ENCODE data around the gene RUNX3. TPM values are rescaled to one million over a fixed set of nuclear protein-coding genes. Genes with fewer than 3 reads are reported as not detected.

RUNX3 gene
- total and polyA plus RNA-seq, 2 donors (not counting 3 experiments of a cell fraction or from before 2014, with no cell fraction given), result not detected

DNA sequence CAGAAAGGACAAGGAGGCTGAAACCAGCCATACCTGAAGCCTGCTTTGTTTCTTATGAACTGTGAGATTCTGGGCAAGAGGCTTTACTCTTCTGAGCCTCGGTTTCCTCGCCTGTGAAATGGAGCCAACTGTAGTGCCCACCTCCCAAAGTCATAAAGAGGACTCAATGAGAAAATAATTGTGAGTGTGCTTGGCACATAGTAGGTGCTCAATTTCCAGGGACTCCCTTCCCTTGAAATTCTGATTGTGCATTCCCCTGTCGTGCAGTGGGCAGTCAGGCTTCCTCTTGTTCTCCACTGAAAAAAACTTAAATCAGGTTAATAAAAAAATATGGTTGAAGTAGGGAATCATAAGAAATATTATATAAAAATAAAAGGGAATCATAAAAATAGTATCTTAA is 37.5 kb upstream of the RUNX3 start:
- BruUV-seq (replicated peaks), result no TSS peak
- dilution Hi-C loops (cut with MboI; ENCODE audit: extremely low pct_ligation_motif_present, low sequenced_read_pairs) (no loop called here), intact Hi-C loops (cut with micrococcal nuclease) (no loop called here)
- no peak for FAIRE-seq
- no peak for DNase-seq (ENCODE audit: low read depth, low spot score)
- Histone ChIP-seq H3K27me3 (ENCODE audit: control insufficient read depth in 2 of 2, insufficient read depth in 2 of 2, low read length in 2 of 2) (peaks cover 2 to 4% of the 10 kb centered on the region in 2 experiments), H3K36me3 (ENCODE audit: control insufficient read depth in 2 of 2, extremely low read depth in 1 of 2, insufficient read depth in 2 of 2, low read length in 2 of 2) (no peaks in the 10 kb centered on the region), H3K9me1 (replicated peaks; ENCODE audit: control insufficient read depth, extremely low read depth, insufficient read depth, low read length) (no peaks in the 10 kb centered on the region), H3K4me3 (replicated peaks in 1 of 3; ENCODE audit: insufficient read depth in 1 of 3, low read depth in 1 of 3, low read length in 3 of 3) (no peak overlapping the region), H3K9me3 (replicated peaks; ENCODE audit: control insufficient read depth, insufficient read depth, low read length) (no peaks in the 10 kb centered on the region), H3K4me1 (ENCODE audit: control insufficient read depth, extremely low read depth, insufficient read depth, low read length) (no peaks in the 10 kb centered on the region), H3K79me2 (ENCODE audit: control insufficient read depth, insufficient read depth, low read length) (no peaks in the 10 kb centered on the region), H3K27ac (ENCODE audit: insufficient read depth, low read depth, low read length) (no peak overlapping the region), H2AFZ (ENCODE audit: low read depth, low read length) (no peak overlapping the region), H3K4me2 (ENCODE audit: insufficient read depth, low read length) (no peak overlapping the region), H3K9ac (replicated peaks; ENCODE audit: extremely low read depth, insufficient read depth, low read length) (no peak overlapping the region), H4K20me1 (replicated peaks; ENCODE audit: control insufficient read depth, extremely low read depth, insufficient read depth, low read length) (no peaks in the 10 kb centered on the region)
- POLR2A ChIA-PET, result no interaction called here
- no peak for TF ChIP-seq MYC (IDR thresholded peaks at IDR 0.05; ENCODE audit: low read depth, low read length)
- TF ChIP-seq FOS (IDR thresholded peaks at IDR 0.05; ENCODE audit: borderline replicate concordance, insufficient read depth, low read length), result no peak
- no peak for TF ChIP-seq POLR2AphosphoS5 (IDR thresholded peaks at IDR 0.05; ENCODE audit: insufficient read depth, low read depth, low read length)
- TF ChIP-seq, protein P1, sequence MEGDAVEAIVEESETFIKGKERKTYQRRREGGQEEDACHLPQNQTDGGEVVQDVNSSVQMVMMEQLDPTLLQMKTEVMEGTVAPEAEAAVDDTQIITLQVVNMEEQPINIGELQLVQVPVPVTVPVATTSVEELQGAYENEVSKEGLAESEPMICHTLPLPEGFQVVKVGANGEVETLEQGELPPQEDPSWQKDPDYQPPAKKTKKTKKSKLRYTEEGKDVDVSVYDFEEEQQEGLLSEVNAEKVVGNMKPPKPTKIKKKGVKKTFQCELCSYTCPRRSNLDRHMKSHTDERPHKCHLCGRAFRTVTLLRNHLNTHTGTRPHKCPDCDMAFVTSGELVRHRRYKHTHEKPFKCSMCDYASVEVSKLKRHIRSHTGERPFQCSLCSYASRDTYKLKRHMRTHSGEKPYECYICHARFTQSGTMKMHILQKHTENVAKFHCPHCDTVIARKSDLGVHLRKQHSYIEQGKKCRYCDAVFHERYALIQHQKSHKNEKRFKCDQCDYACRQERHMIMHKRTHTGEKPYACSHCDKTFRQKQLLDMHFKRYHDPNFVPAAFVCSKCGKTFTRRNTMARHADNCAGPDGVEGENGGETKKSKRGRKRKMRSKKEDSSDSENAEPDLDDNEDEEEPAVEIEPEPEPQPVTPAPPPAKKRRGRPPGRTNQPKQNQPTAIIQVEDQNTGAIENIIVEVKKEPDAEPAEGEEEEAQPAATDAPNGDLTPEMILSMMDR (IDR thresholded peaks at IDR 0.05; ENCODE audit: extremely low read depth in 1 of 2, insufficient read depth in 1 of 2, low read depth in 1 of 2, low read length in 2 of 2), result no peak
- TF ChIP-seq EZH2 (IDR thresholded peaks at IDR 0.05; ENCODE audit: borderline replicate concordance, low read depth, low read length, severe bottlenecking), result no peak
- TF ChIP-seq JUN (IDR thresholded peaks at IDR 0.05; ENCODE audit: borderline replicate concordance, insufficient read depth, insufficient read length, low read depth), result no peak
- TF ChIP-seq GATA2 (IDR thresholded peaks at IDR 0.05; ENCODE audit: insufficient read depth, insufficient read length, low read depth, low read length), result no peak
- TF ChIP-seq POLR2A (IDR thresholded peaks at IDR 0.05; ENCODE audit: low read depth, low read length), result no peak
- TF ChIP-seq, protein P2, sequence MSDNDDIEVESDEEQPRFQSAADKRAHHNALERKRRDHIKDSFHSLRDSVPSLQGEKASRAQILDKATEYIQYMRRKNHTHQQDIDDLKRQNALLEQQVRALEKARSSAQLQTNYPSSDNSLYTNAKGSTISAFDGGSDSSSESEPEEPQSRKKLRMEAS (IDR thresholded peaks at IDR 0.05; ENCODE audit: insufficient read depth, insufficient read length), result no peak
- CTCF ChIA-PET, result interaction anchor here (0.7 kb wide), 1 partner anchor 436 kb away, joined by 3 read pairs; no protein-coding TSS in a partner anchor
